OCI-LY7 (cell line): ENCODE measurements around the gene CNPY2.
"Not testable (repeated sequence)": the region's sequence is repeated elsewhere in the genome, so short reads cannot be mapped to it uniquely, and the experiment has no call there.

Source experiments
- EZH2phosphoT487 ChIP-seq: fragments of 200-600 bp; sonication (generic); IDR thresholded peaks from 2 replicates; pipeline ENCODE4 v1.6.1; 2018; ENCODE audit warnings: low read depth, borderline replicate concordance, mild to moderate bottlenecking, mixed run types, antibody characterized with exemption, low read length, moderate library complexity, mixed read lengths
- TF ChIP-seq, protein P1 (sequence below): fragments of 200-600 bp; sonication (generic); conservative IDR thresholded peaks from 2 replicates; pipeline ENCODE4 v1.5.1; 2014; ENCODE audit warnings: mild to moderate bottlenecking, antibody characterized with exemption, low read length, moderate library complexity, mixed read lengths

DNA sequence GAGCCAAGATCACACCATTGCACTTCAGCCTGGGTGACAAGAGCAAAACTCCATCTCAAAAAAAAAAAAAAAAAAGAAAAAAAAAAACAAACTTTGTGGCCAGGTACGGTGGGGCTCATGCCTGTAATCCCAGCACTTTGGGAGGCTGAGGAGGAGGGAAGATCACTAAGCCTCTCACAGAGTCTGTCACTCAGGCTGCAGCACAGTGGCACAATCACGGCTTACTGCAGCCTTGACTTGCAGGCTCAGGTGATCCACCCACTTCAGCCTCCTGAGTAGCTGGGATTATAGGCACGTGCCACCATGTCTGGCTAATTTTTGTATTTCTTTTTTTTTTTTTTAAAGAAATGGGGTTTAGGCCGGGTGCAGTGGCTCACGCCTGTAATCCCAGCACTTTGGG is 31.5 kb downstream of the CNPY2 start:
- TF ChIP-seq, protein P1, sequence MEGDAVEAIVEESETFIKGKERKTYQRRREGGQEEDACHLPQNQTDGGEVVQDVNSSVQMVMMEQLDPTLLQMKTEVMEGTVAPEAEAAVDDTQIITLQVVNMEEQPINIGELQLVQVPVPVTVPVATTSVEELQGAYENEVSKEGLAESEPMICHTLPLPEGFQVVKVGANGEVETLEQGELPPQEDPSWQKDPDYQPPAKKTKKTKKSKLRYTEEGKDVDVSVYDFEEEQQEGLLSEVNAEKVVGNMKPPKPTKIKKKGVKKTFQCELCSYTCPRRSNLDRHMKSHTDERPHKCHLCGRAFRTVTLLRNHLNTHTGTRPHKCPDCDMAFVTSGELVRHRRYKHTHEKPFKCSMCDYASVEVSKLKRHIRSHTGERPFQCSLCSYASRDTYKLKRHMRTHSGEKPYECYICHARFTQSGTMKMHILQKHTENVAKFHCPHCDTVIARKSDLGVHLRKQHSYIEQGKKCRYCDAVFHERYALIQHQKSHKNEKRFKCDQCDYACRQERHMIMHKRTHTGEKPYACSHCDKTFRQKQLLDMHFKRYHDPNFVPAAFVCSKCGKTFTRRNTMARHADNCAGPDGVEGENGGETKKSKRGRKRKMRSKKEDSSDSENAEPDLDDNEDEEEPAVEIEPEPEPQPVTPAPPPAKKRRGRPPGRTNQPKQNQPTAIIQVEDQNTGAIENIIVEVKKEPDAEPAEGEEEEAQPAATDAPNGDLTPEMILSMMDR = not testable (repeated sequence)
- not testable (repeated sequence) for TF ChIP-seq EZH2phosphoT487
